GM12892 (cell line): Measurements from ENCODE around the gene IL17RA.

Experiments
- POLR2A ChIP-seq: IDR thresholded peaks from 2 replicates; pipeline ENCODE4 v1.6.1; 2011; ENCODE audit warnings: low read depth, low read length, control low read depth
- POLR2AphosphoS5 ChIP-seq: IDR thresholded peaks from 2 replicates; pipeline ENCODE4 v1.6.1; 2011; ENCODE audit warnings: low read depth, low read length, control low read depth
- TAF1 ChIP-seq: IDR thresholded peaks from 2 replicates; pipeline ENCODE4 v1.6.1; 2011; ENCODE audit warnings: low read depth, mild to moderate bottlenecking, control low read depth, low read length, borderline replicate concordance

DNA sequence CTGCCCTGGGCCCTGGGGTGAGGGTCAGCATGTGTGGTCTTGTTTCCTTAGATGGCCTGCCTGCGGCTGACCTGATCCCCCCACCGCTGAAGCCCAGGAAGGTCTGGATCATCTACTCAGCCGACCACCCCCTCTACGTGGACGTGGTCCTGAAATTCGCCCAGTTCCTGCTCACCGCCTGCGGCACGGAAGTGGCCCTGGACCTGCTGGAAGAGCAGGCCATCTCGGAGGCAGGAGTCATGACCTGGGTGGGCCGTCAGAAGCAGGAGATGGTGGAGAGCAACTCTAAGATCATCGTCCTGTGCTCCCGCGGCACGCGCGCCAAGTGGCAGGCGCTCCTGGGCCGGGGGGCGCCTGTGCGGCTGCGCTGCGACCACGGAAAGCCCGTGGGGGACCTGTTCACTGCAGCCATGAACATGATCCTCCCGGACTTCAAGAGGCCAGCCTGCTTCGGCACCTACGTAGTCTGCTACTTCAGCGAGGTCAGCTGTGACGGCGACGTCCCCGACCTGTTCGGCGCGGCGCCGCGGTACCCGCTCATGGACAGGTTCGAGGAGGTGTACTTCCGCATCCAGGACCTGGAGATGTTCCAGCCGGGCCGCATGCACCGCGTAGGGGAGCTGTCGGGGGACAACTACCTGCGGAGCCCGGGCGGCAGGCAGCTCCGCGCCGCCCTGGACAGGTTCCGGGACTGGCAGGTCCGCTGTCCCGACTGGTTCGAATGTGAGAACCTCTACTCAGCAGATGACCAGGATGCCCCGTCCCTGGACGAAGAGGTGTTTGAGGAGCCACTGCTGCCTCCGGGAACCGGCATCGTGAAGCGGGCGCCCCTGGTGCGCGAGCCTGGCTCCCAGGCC is 23.7 kb downstream of the IL17RA start:
- TF ChIP-seq POLR2A = no peak
- TF ChIP-seq POLR2AphosphoS5 = no peak
- no peak for TF ChIP-seq TAF1
